RWPE2 (cell line): ENCODE measurements around the gene RGS12.

Source experiments
- ATAC-seq: fragments of 200-7000 bp; cut with Tn5 transposase; 3 replicates; pipeline ENCODE4 v1.9.1; 2021; ENCODE audit warnings: low read depth
- DNase-seq: peaks from one replicate; pipeline ENCODE4 v3.0.0-alpha.2; 2020; ENCODE audit warnings: low spot score
- H3K27ac ChIP-seq: fragments of 450-650 bp; 2 replicates; pipeline ENCODE4 v1.5.1; 2017; ENCODE audit warnings: mild to moderate bottlenecking; ENCODE audit not compliant: poor library complexity, severe bottlenecking
- H3K27me3 ChIP-seq: fragments of 250-450 bp; sonication (Bioruptor Pico); 2 replicates; pipeline ENCODE4 v1.5.1; 2021; ENCODE audit warnings: mild to moderate bottlenecking, moderate library complexity; ENCODE audit not compliant: insufficient read depth, poor library complexity, severe bottlenecking
- H3K36me3 ChIP-seq: fragments of 250-450 bp; sonication (Bioruptor Pico); 2 replicates; pipeline ENCODE4 v1.5.1; 2020; ENCODE audit warnings: low read depth, mild to moderate bottlenecking, moderate library complexity
- H3K4me1 ChIP-seq: fragments of 250-450 bp; sonication (Bioruptor Pico); 2 replicates; pipeline ENCODE4 v1.5.1; 2021; ENCODE audit warnings: mild to moderate bottlenecking, moderate library complexity; ENCODE audit not compliant: insufficient read depth, poor library complexity, severe bottlenecking
- H3K4me3 ChIP-seq: fragments of 250-450 bp; sonication (Bioruptor Pico); 2 replicates; pipeline ENCODE4 v1.5.1; 2021; ENCODE audit warnings: mild to moderate bottlenecking, moderate library complexity; ENCODE audit not compliant: severe bottlenecking
- H3K9me3 ChIP-seq: fragments of 250-450 bp; sonication (Bioruptor Pico); 2 replicates; pipeline ENCODE4 v1.5.1; 2021; ENCODE audit warnings: mild to moderate bottlenecking, moderate library complexity; ENCODE audit not compliant: severe bottlenecking
- CTCF ChIP-seq: fragments of 450-650 bp; IDR thresholded peaks from one replicate; pipeline ENCODE4 v1.5.1; 2017; ENCODE audit warnings: mild to moderate bottlenecking, moderate library complexity; ENCODE audit not compliant: poor library complexity, severe bottlenecking

Gene RGS12

GRCh38 chr4:3292571-3293400 lies at the start of gene RGS12:
TSS of gene RGS12 (plus strand) at chr4:3293021. CDS start at chr4:3316171, 23,150 bp downstream.
- Histone ChIP-seq H3K4me3 (peak within 1 kb of the TSS; percentile 59), H3K36me3 (no peaks in the 10 kb centered on the region), H3K27ac (peak within 1 kb of the TSS; percentile 41), H3K27me3 (no peaks in the 10 kb centered on the region), H3K9me3 (no peaks in the 10 kb centered on the region), H3K4me1 (no peaks in the 10 kb centered on the region)
- no peak for TF ChIP-seq CTCF
- ATAC-seq (peak; percentile 91), DNase-seq (peak; percentile 94)

- Histone ChIP-seq H3K4me1 (no peaks in the 10 kb centered on the region), H3K27me3 (no peaks in the 10 kb centered on the region), H3K4me3 (no peak overlapping the region), H3K27ac (no peak overlapping the region), H3K9me3 (no peaks in the 10 kb centered on the region), H3K36me3 (peaks cover 4% of the 10 kb centered on the region; the same call in 1 of the 2 replicates)
- ATAC-seq (no peak), DNase-seq (no peak)
- TF ChIP-seq CTCF, result no peak
Measured at GRCh38 chr4:3243136-3243780, 49.6 kb upstream of the RGS12 start.

- H3K9me3 ChIP-seq, result no peaks in the 10 kb centered on the region
- no peak overlapping the region for H3K27ac ChIP-seq
- no peak overlapping the region for H3K4me3 ChIP-seq
- TF ChIP-seq CTCF, result no peak
- H3K27me3 ChIP-seq, result no peaks in the 10 kb centered on the region
- peaks cover 4% of the 10 kb centered on the region; the same call in 1 of the 2 replicates for H3K36me3 ChIP-seq
- DNase-seq (no peak), ATAC-seq (no peak)
- H3K4me1 ChIP-seq, result no peaks in the 10 kb centered on the region
Measured at GRCh38 chr4:3244002-3244401, 48.8 kb upstream of the RGS12 start.

- no peak for TF ChIP-seq CTCF
- H3K27me3 ChIP-seq, result no peaks in the 10 kb centered on the region
- H3K27ac ChIP-seq, result no peak overlapping the region
- no peaks in the 10 kb centered on the region for H3K9me3 ChIP-seq
- DNase-seq (no peak), ATAC-seq (no peak)
- peaks cover 4% of the 10 kb centered on the region; the same call in 1 of the 2 replicates for H3K36me3 ChIP-seq
- no peak overlapping the region for H3K4me3 ChIP-seq
- no peaks in the 10 kb centered on the region for H3K4me1 ChIP-seq
Measured at GRCh38 chr4:3244747-3245146, 48.1 kb upstream of the RGS12 start.
